HG02798 (cell line): ENCODE data around the gene KRTAP6-2.

Source experiments
- ATAC-seq: cut with Tn5 transposase; IDR thresholded peaks from one replicate; pipeline ENCODE4 v1.9.1; 2021; ENCODE audit warnings: mild to moderate bottlenecking; ENCODE audit not compliant: unreplicated experiment, poor library complexity

Gene KRTAP6-2

GRCh38 chr21:30579346-30579745 lies 19.4 kb downstream of the KRTAP6-2 start:
- no peak for ATAC-seq

DNA sequence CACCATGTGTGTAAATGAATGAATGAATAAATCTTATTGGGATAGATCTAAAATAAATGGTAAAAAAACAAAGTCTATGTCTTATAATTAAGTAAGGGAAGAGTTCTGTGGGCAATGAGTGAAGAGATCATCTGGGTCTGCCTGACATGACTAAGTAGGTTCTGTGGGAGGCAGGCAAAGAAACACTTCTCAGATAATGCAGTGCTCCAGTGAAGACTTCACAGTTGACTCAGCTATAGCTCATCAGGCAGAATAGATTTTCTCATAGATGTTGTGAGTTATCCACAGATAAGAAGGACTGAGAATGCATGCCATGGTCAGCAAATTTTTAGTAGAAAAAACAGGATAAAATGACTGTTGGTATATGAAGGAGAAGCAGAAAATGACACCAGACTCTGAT lies 20.9 kb downstream of the KRTAP6-2 start:
- ATAC-seq = no peak

DNA sequence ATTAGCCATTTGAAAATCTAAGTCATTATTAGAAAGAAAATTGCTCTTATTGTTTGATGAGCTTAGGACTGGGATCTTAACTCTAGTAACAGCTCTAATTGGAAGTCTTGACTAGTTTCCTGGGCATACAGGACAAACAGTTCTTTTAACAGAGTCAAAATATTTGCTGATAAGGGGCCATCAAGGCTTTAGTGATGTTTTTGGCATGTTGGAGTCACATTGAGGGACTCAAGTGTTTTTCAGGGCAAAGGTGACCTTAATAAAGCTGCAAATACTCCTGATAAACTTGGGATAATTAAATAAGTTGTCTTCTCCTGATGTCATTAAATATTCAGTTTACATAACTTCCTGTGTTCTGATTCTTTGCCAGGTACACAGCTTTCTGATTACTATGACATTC lies 31.1 kb downstream of the KRTAP6-2 start:
- ATAC-seq = no peak

DNA sequence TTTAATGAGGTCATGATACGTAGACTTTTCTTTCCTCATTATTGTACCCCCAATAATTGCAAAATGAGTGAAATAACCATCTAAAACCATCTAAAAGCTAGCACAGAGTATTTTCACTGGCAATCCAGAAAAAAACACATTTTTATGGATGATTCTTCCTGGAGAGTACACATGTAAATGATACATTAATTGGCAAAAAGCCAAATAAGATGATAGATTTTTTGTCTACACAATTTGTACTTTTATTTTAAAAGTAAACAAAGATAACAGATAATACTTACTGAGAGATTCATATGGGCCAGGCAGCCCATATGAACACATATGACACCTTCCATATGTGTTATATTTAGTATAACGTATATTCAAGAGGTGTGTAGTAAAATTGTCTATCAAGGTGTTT lies 35.1 kb downstream of the KRTAP6-2 start:
- ATAC-seq = no peak

GRCh38 chr21:30563072-30563471 lies 35.6 kb downstream of the KRTAP6-2 start:
- ATAC-seq = no peak

GRCh38 chr21:30561957-30562356 lies 36.7 kb downstream of the KRTAP6-2 start:
- ATAC-seq = no peak

GRCh38 chr21:30561264-30561895 lies 37.3 kb downstream of the KRTAP6-2 start, which contains the start of gene KRTAP19-7:
Gene KRTAP19-7, minus strand, starts transcription at chr21:30561314. Its CDS starts 25 bp downstream, at chr21:30561289.
- no peak for ATAC-seq

- ATAC-seq = no peak
Observed at GRCh38 chr21:30555095-30555494, 43.6 kb downstream of the KRTAP6-2 start.

GRCh38 chr21:30552782-30553181 lies 45.9 kb downstream of the KRTAP6-2 start:
- ATAC-seq = no peak
